ENCODE results near the gene RHOD. TPM values are rescaled to one million over a fixed set of nuclear protein-coding genes. Genes with fewer than 3 reads are reported as not detected.

RHOD gene
- polyA plus RNA-seq, 1 donor from 2014 or later, result not detected

DNA sequence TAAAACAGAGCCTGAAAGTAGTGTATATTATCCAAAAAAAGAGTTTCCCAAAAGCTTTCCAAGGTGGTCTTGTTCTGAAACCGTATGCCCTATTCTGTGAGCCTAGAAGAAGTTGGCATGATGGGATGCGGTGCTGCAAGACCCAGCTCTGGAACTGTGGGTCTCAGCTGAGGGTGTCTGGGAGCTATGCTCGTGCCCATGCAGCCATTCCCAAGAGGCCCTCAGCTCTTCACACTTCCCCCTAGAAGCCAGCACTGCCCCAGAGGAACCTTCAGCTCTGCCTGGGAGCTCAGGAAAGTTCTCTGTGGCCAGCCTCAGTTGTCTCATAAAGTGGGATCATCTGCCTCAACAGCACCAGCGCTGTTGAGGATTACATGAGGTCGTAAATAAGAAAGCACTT, 40.1 kb upstream of the RHOD start:
- Histone ChIP-seq H3K27me3 (ENCODE audit: insufficient read depth, low read depth, low read length) (no peaks in the 10 kb centered on the region), H3F3A (ENCODE audit: insufficient read depth, low read length, poor library complexity, severe bottlenecking) (no peaks in the 10 kb centered on the region), H3K79me2 (replicated peaks; ENCODE audit: insufficient read depth, low read length) (no peaks in the 10 kb centered on the region), H3K9me2 (ENCODE audit: insufficient read depth, low read length) (no peaks in the 10 kb centered on the region), H2AFZ (ENCODE audit: low read depth, low read length) (no peak overlapping the region), H3K27ac (ENCODE audit: low read length) (no peak overlapping the region), H4K20me1 (ENCODE audit: insufficient read depth) (no peaks in the 10 kb centered on the region), H3K9ac (ENCODE audit: low read length) (no peak overlapping the region), H3K4me2 (ENCODE audit: low read length) (no peak overlapping the region), H3K4me3 (ENCODE audit: low read length) (no peak overlapping the region), H3K9me3 (ENCODE audit: low read length) (no peaks in the 10 kb centered on the region), H3K36me3 (ENCODE audit: insufficient read depth, low read length) (no peaks in the 10 kb centered on the region)
- no peak for TF ChIP-seq SMC3 (conservative IDR thresholded peaks at IDR 0.05; ENCODE audit: poor library complexity)
- TF ChIP-seq EP300 (conservative IDR thresholded peaks at IDR 0.05; ENCODE audit: poor library complexity, severe bottlenecking), result no peak

DNA sequence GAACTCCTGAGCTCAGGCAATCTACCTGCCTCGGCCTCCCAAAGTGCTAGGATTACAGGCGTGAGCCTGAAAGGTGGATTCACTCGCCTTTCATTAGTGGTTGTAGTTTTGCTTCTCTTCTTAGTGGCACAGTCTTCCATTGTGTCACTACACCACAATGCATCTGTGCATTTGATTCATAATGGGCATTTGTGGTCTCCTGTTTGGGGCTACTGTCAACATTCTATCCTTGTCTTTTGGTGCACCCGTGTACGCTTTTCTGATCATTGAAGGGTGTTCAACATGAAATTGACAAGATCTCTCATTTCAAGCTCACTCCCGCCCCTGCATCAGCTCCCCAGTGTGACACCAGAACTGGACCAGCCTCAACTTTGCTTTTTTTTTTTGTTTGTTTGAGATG, 35.7 kb upstream of the RHOD start:
- no peak overlapping the region for H3K27ac ChIP-seq (ENCODE audit: low read length)
- no peaks in the 10 kb centered on the region for H3K79me2 ChIP-seq (replicated peaks; ENCODE audit: insufficient read depth, low read length)
- no peaks in the 10 kb centered on the region for H3K36me3 ChIP-seq (ENCODE audit: insufficient read depth, low read length)
- no peak overlapping the region for H3K4me3 ChIP-seq (ENCODE audit: low read length)
- H4K20me1 ChIP-seq (ENCODE audit: insufficient read depth), result no peaks in the 10 kb centered on the region
- no peaks in the 10 kb centered on the region for H3K9me2 ChIP-seq (ENCODE audit: insufficient read depth, low read length)
- H2AFZ ChIP-seq (ENCODE audit: low read depth, low read length), result no peak overlapping the region
- no peak overlapping the region for H3K9ac ChIP-seq (ENCODE audit: low read length)
- no peaks in the 10 kb centered on the region for H3F3A ChIP-seq (ENCODE audit: insufficient read depth, low read length, poor library complexity, severe bottlenecking)
- TF ChIP-seq RAD21 (conservative IDR thresholded peaks at IDR 0.05), result no peak
- no peak for TF ChIP-seq EP300 (conservative IDR thresholded peaks at IDR 0.05; ENCODE audit: poor library complexity, severe bottlenecking)
- TF ChIP-seq MXI1 (conservative IDR thresholded peaks at IDR 0.05; ENCODE audit: poor library complexity, severe bottlenecking), result no peak
- TF ChIP-seq, protein P1, sequence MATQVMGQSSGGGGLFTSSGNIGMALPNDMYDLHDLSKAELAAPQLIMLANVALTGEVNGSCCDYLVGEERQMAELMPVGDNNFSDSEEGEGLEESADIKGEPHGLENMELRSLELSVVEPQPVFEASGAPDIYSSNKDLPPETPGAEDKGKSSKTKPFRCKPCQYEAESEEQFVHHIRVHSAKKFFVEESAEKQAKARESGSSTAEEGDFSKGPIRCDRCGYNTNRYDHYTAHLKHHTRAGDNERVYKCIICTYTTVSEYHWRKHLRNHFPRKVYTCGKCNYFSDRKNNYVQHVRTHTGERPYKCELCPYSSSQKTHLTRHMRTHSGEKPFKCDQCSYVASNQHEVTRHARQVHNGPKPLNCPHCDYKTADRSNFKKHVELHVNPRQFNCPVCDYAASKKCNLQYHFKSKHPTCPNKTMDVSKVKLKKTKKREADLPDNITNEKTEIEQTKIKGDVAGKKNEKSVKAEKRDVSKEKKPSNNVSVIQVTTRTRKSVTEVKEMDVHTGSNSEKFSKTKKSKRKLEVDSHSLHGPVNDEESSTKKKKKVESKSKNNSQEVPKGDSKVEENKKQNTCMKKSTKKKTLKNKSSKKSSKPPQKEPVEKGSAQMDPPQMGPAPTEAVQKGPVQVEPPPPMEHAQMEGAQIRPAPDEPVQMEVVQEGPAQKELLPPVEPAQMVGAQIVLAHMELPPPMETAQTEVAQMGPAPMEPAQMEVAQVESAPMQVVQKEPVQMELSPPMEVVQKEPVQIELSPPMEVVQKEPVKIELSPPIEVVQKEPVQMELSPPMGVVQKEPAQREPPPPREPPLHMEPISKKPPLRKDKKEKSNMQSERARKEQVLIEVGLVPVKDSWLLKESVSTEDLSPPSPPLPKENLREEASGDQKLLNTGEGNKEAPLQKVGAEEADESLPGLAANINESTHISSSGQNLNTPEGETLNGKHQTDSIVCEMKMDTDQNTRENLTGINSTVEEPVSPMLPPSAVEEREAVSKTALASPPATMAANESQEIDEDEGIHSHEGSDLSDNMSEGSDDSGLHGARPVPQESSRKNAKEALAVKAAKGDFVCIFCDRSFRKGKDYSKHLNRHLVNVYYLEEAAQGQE (IDR thresholded peaks at IDR 0.05; ENCODE audit: borderline replicate concordance), result no peak
- no peak for TF ChIP-seq SMC3 (conservative IDR thresholded peaks at IDR 0.05; ENCODE audit: poor library complexity)
- TF ChIP-seq TAF1 (IDR thresholded peaks at IDR 0.05; ENCODE audit: low read depth), result no peak
- no peak for TF ChIP-seq POLR2AphosphoS5 (IDR thresholded peaks at IDR 0.05)
- TF ChIP-seq, protein P2, sequence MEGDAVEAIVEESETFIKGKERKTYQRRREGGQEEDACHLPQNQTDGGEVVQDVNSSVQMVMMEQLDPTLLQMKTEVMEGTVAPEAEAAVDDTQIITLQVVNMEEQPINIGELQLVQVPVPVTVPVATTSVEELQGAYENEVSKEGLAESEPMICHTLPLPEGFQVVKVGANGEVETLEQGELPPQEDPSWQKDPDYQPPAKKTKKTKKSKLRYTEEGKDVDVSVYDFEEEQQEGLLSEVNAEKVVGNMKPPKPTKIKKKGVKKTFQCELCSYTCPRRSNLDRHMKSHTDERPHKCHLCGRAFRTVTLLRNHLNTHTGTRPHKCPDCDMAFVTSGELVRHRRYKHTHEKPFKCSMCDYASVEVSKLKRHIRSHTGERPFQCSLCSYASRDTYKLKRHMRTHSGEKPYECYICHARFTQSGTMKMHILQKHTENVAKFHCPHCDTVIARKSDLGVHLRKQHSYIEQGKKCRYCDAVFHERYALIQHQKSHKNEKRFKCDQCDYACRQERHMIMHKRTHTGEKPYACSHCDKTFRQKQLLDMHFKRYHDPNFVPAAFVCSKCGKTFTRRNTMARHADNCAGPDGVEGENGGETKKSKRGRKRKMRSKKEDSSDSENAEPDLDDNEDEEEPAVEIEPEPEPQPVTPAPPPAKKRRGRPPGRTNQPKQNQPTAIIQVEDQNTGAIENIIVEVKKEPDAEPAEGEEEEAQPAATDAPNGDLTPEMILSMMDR (IDR thresholded peaks at IDR 0.05; ENCODE audit: poor library complexity, severe bottlenecking), result no peak
- no peak for TF ChIP-seq EZH2 (IDR thresholded peaks at IDR 0.05; ENCODE audit: borderline replicate concordance, insufficient read depth, low read length, poor library complexity, severe bottlenecking)
- H3K9me3 ChIP-seq (ENCODE audit: low read length), result no peaks in the 10 kb centered on the region
- H3K27me3 ChIP-seq (ENCODE audit: insufficient read depth, low read depth, low read length), result peaks cover 35% of the 10 kb centered on the region
- no peak overlapping the region for H3K4me2 ChIP-seq (ENCODE audit: low read length)
